ENCODE results near the gene DUSP15. TPM values are rescaled to one million over a fixed set of nuclear protein-coding genes. Genes with fewer than 3 reads are reported as not detected.

Gene DUSP15
- total RNA-seq, 2 donors from 2014 or later: 3.8 to 7.2 TPM

GRCh38 chr20:31869673-31869941, 720 bp downstream of the DUSP15 start:
- Mint-ChIP-seq H3K4me1 (peaks cover 8% of the 10 kb centered on the region), H3K27me3 (ENCODE audit: insufficient read depth) (peaks cover 72% of the 10 kb centered on the region), H3K4me3 (peak overlapping the region; percentile 72), H3K27ac (no peak overlapping the region), H3K36me3 (ENCODE audit: low read depth) (no peaks in the 10 kb centered on the region), H3K9me3 (no peaks in the 10 kb centered on the region)
- Histone ChIP-seq H3K4me3 (ENCODE audit: low read length) (peak overlapping the region; percentile 83), H3K4me1 (ENCODE audit: control insufficient read depth, insufficient read depth, low read length) (no peaks in the 10 kb centered on the region), H3K27ac (ENCODE audit: low read depth, low read length) (no peak overlapping the region), H3K9ac (ENCODE audit: extremely low read depth, low read length, poor library complexity, severe bottlenecking) (peak overlapping the region; percentile 49), H3K36me3 (ENCODE audit: control insufficient read depth, insufficient read depth, low read length) (no peaks in the 10 kb centered on the region), H3K27me3 (ENCODE audit: control insufficient read depth, insufficient read depth, low read length, poor library complexity, severe bottlenecking) (peaks cover 42% of the 10 kb centered on the region), H3K9me3 (ENCODE audit: control insufficient read depth, low read length) (no peaks in the 10 kb centered on the region)
- WGBS, 2 experiments (ENCODE audit: insufficient coverage in 1 of 2, insufficient read length in 1 of 2): 30% methylated on average over 1 of the region's 1 CpG; no CpG with 5 or more reads in 1 of the 2 experiments
- TF ChIP-seq CTCF (conservative IDR thresholded peaks at IDR 0.05): no peak
- no peak for DNase-seq

DNA sequence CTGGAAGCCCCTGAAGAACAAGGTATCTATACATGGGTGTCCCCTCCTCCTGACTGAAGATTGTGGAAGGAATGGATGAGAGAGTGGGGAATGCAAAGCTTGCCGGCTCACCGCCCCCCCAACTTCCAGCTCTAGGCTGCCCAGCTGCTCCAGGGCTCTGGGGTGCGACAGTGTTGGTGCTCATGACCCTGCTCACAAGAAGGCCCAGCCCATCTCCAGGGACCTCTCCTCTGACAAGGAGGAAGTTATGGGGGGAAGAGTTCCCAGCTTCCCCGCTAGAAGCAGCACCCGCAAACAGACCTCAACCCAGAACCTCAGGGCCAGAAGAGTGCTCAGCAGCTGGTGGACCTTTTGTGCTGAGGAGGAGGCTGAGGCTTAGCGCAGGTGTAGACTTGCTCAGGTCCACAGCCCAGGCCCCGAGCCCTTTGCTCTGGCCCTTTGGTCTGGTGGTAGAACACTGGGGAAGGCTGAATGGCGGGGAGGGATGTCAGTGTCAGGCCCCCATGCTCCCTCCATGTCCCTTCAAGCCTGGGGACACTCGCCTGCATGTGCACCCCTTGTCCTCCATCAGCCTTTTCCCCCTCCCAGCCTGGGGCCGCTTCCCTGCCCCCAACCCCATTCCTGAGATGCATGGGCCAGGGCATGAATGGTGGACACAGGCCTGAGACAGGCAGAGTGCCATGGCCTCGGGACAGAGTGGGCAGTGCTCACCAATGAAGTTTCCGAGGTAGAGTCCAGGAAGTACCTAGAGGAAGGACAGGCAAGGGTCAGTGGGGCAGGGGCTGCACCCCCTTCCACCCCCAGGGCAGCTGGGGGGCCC, 1.3 kb downstream of the DUSP15 start:
- H3K9ac ChIP-seq (ENCODE audit: extremely low read depth, low read length, poor library complexity, severe bottlenecking): no peak overlapping the region
- peaks cover 72% of the 10 kb centered on the region for H3K27me3 Mint-ChIP-seq (ENCODE audit: insufficient read depth)
- no peaks in the 10 kb centered on the region for H3K4me1 ChIP-seq (ENCODE audit: control insufficient read depth, insufficient read depth, low read length)
- WGBS, 2 experiments (ENCODE audit: insufficient coverage in 1 of 2, insufficient read length in 1 of 2): 86 to 96% methylated on average over 5 to 12 of the region's 12 CpGs
- no peaks in the 10 kb centered on the region for H3K36me3 Mint-ChIP-seq (ENCODE audit: low read depth)
- H3K4me3 Mint-ChIP-seq: peak overlapping the region; percentile 72
- DNase-seq: no peak
- no peak overlapping the region for H3K27ac Mint-ChIP-seq
- no peak for TF ChIP-seq CTCF (conservative IDR thresholded peaks at IDR 0.05)
- peak overlapping the region; percentile 83 for H3K4me3 ChIP-seq (ENCODE audit: low read length)
- no peaks in the 10 kb centered on the region for H3K9me3 ChIP-seq (ENCODE audit: control insufficient read depth, low read length)
- no peaks in the 10 kb centered on the region for H3K36me3 ChIP-seq (ENCODE audit: control insufficient read depth, insufficient read depth, low read length)
- no peaks in the 10 kb centered on the region for H3K9me3 Mint-ChIP-seq
- peaks cover 42% of the 10 kb centered on the region for H3K27me3 ChIP-seq (ENCODE audit: control insufficient read depth, insufficient read depth, low read length, poor library complexity, severe bottlenecking)
- H3K27ac ChIP-seq (ENCODE audit: low read depth, low read length): no peak overlapping the region
- H3K4me1 Mint-ChIP-seq: peaks cover 8% of the 10 kb centered on the region

DNA sequence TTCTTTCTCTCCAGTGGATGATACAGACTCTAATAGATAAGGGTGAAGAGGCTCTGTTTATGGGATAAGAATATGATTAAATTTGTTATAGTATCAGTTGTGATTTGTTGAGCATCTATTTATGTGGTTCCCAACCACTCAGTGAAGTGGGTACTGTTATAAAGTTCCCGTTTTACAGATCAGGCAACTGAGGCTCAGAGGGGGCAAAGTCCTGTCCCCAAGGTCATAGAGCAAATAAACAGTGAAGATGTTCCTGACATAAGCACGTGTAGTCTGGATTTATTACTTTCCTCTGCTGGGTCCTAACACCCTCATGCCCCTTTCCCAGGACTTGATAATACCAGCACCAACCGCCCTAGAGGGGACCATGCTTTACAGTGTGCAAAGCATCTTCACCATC, 4.1 kb downstream of the DUSP15 start:
- no peak overlapping the region for H3K4me3 Mint-ChIP-seq
- H3K9me3 ChIP-seq (ENCODE audit: control insufficient read depth, low read length): no peaks in the 10 kb centered on the region
- no peaks in the 10 kb centered on the region for H3K36me3 ChIP-seq (ENCODE audit: control insufficient read depth, insufficient read depth, low read length)
- H3K27me3 Mint-ChIP-seq (ENCODE audit: insufficient read depth): peaks cover 60% of the 10 kb centered on the region
- no peaks in the 10 kb centered on the region for H3K36me3 Mint-ChIP-seq (ENCODE audit: low read depth)
- peaks cover 22% of the 10 kb centered on the region for H3K27me3 ChIP-seq (ENCODE audit: control insufficient read depth, insufficient read depth, low read length, poor library complexity, severe bottlenecking)
- WGBS, 2 experiments (ENCODE audit: insufficient coverage in 1 of 2, insufficient read length in 1 of 2): 80 to 81% methylated on average over 3 of the region's 3 CpGs
- no peak overlapping the region for H3K4me3 ChIP-seq (ENCODE audit: low read length)
- no peak overlapping the region for H3K27ac ChIP-seq (ENCODE audit: low read depth, low read length)
- no peak for DNase-seq
- no peak for TF ChIP-seq CTCF (conservative IDR thresholded peaks at IDR 0.05)
- no peak overlapping the region for H3K27ac Mint-ChIP-seq
- peaks cover 13% of the 10 kb centered on the region for H3K4me1 Mint-ChIP-seq
- no peaks in the 10 kb centered on the region for H3K9me3 Mint-ChIP-seq
- no peaks in the 10 kb centered on the region for H3K4me1 ChIP-seq (ENCODE audit: control insufficient read depth, insufficient read depth, low read length)
- H3K9ac ChIP-seq (ENCODE audit: extremely low read depth, low read length, poor library complexity, severe bottlenecking): no peak overlapping the region

Data from endodermal cell (in vitro differentiated cells).